Vagina (tissue), 2 donors: ENCODE results near the gene GTF3C1.

ENCODE experiments used
- CTCF ChIP-seq, 3 experiments: fragments of 450-650 bp in 2 of 3; fragments of 200-600 bp in 1 of 3; sonication (generic) in 1 of 3; IDR thresholded peaks; one replicate each; pipeline ENCODE4 v1.5.1; 2017 to 2019; ENCODE audit warnings: antibody characterized with exemption in 3 of 3, mild to moderate bottlenecking in 2 of 3, moderate library complexity in 2 of 3
- POLR2A ChIP-seq, 2 donors: fragments of 450-650 bp; IDR thresholded peaks; one replicate each; pipeline ENCODE4 v1.6.1; 2017; ENCODE audit warnings: antibody characterized with exemption in 2 of 2, mild to moderate bottlenecking in 2 of 2, moderate library complexity in 2 of 2
- POLR2AphosphoS5 ChIP-seq, 2 donors: sonication (generic); formaldehyde crosslinking; IDR thresholded peaks; one replicate each; pipeline ENCODE4 v1.9.0; 2017; ENCODE audit warnings: antibody characterized with exemption in 2 of 2, mild to moderate bottlenecking in 2 of 2, low read depth in 1 of 2; ENCODE audit not compliant: insufficient read depth in 1 of 2

DNA sequence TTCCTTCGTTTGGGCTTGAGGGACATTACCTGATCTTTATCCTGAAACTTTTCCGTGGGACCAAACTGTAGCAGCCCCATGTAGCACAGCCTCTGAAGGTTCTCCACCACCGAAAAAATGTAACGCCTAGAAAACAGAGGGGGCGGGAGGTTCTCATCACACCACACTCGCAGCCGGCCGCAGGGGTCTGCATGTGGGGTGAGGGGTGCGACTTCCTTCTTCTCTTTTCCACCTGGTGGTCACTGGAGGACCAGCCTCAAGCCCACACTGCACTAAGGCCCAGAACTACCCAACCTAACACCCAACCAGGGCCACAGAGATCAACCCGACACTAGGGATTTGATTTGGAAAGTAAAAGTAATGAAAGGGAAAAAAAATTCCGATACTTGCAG, 57.1 kb downstream of the GTF3C1 start:
- no peak for TF ChIP-seq CTCF (IDR thresholded peaks at IDR 0.05)
- TF ChIP-seq POLR2A (IDR thresholded peaks at IDR 0.05): no peak
- no peak for TF ChIP-seq POLR2AphosphoS5 (IDR thresholded peaks at IDR 0.05; ENCODE audit: insufficient read depth in 1 of 2, low read depth in 1 of 2)
